ENCODE results near the gene LRRC52. TPM values are rescaled to one million over a fixed set of nuclear protein-coding genes. Genes with fewer than 3 reads are reported as not detected.
A peak's percentile ranks its signal among the peaks of the same experiment; 100 is the strongest.

The LRRC52 gene
- total RNA-seq, 4 donors from 2014 or later: 0.27 TPM; not detected in 3

DNA sequence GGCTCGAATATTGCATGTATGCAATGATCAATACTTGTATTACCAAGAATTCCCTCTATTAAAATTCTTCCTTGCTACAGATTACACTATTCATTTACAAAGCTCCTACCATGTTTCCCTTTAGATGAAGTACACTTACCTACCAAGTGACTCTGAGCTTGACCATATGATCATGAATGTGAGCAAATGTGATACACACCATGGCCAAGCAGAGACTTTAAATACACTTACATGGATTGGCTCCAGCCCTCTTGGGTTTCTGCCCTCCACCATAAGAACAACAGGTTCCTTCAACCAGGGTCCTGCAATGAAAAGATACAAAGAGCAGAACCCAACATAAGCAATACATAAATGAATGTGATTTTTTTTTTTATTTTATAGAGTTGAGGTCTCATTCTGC is 30.0 kb downstream of the LRRC52 start:
- H3K36me3 ChIP-seq: no peaks in the 10 kb centered on the region
- no peaks in the 10 kb centered on the region for H3K27me3 ChIP-seq
- no peak for DNase-seq
- no peak overlapping the region for H3K27ac ChIP-seq
- no peak for TF ChIP-seq POLR2A (IDR thresholded peaks at IDR 0.05)
- intact Hi-C loops (cut with DNase I): no loop called here
- no peak overlapping the region for H3K4me3 ChIP-seq (replicated peaks in 1 of 3)
- 93 to 95% methylated on average over 1 of the region's 1 CpG for WGBS, 2 donors
- H3K4me1 ChIP-seq: peaks cover 0 to 8% of the 10 kb centered on the region in 2 donors
- H3K9me3 ChIP-seq: no peaks in the 10 kb centered on the region

DNA sequence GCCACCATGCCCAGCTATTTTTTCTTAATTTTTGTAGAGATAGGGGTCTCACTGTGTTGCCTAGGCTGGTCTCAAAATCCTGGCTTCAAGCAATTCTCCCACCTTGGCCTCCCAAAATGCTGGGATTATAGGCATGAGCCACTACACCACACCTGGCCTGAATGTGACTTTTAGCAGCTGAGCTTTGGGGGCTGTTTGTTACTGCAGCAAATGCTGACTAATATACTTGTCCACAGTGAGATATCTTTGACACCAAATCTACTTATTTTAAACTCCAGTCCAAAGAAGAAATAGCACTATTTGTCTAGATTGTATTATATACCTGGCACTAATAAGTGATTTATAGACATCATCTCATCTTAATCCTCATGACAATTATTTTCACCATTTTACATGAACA is 30.5 kb downstream of the LRRC52 start:
- H3K9me3 ChIP-seq: no peaks in the 10 kb centered on the region
- TF ChIP-seq POLR2A (IDR thresholded peaks at IDR 0.05): no peak
- TF ChIP-seq, protein P1, sequence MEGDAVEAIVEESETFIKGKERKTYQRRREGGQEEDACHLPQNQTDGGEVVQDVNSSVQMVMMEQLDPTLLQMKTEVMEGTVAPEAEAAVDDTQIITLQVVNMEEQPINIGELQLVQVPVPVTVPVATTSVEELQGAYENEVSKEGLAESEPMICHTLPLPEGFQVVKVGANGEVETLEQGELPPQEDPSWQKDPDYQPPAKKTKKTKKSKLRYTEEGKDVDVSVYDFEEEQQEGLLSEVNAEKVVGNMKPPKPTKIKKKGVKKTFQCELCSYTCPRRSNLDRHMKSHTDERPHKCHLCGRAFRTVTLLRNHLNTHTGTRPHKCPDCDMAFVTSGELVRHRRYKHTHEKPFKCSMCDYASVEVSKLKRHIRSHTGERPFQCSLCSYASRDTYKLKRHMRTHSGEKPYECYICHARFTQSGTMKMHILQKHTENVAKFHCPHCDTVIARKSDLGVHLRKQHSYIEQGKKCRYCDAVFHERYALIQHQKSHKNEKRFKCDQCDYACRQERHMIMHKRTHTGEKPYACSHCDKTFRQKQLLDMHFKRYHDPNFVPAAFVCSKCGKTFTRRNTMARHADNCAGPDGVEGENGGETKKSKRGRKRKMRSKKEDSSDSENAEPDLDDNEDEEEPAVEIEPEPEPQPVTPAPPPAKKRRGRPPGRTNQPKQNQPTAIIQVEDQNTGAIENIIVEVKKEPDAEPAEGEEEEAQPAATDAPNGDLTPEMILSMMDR (IDR thresholded peaks at IDR 0.05): no peak
- DNase-seq: no peak
- no peak overlapping the region for H3K4me3 ChIP-seq (replicated peaks in 1 of 3)
- no peak overlapping the region for H3K27ac ChIP-seq
- no peaks in the 10 kb centered on the region for H3K36me3 ChIP-seq
- intact Hi-C loops (cut with DNase I): no loop called here
- H3K4me1 ChIP-seq: peaks cover 0 to 8% of the 10 kb centered on the region in 2 donors
- H3K27me3 ChIP-seq: no peaks in the 10 kb centered on the region

GRCh38 chr1:165575468-165576099 is 31.8 kb downstream of the LRRC52 start:
- no peaks in the 10 kb centered on the region for H3K9me3 ChIP-seq
- TF ChIP-seq, protein P1 (IDR thresholded peaks at IDR 0.05): no peak
- no peak for TF ChIP-seq POLR2A (IDR thresholded peaks at IDR 0.05)
- H3K36me3 ChIP-seq: no peaks in the 10 kb centered on the region
- peak; percentile 5 to 12 for DNase-seq
- WGBS, 2 donors: 24 to 29% methylated on average over 4 of the region's 4 CpGs
- H3K4me3 ChIP-seq (replicated peaks in 1 of 3): no peak overlapping the region
- no peak overlapping the region for H3K27ac ChIP-seq
- peaks cover 0 to 8% of the 10 kb centered on the region in 2 donors for H3K4me1 ChIP-seq
- intact Hi-C loops (cut with DNase I): no loop called here
- H3K27me3 ChIP-seq: no peaks in the 10 kb centered on the region

GRCh38 chr1:165576536-165576935 is 32.7 kb downstream of the LRRC52 start:
- H3K4me1 ChIP-seq: peaks cover 0 to 8% of the 10 kb centered on the region in 2 donors
- H3K27ac ChIP-seq: no peak overlapping the region
- WGBS, 2 donors: 80 to 85% methylated on average over 2 of the region's 2 CpGs
- no peaks in the 10 kb centered on the region for H3K36me3 ChIP-seq
- no peaks in the 10 kb centered on the region for H3K27me3 ChIP-seq
- H3K4me3 ChIP-seq (replicated peaks in 1 of 3): no peak overlapping the region
- DNase-seq: no peak
- intact Hi-C loops (cut with DNase I): no loop called here
- H3K9me3 ChIP-seq: no peaks in the 10 kb centered on the region
- no peak for TF ChIP-seq POLR2A (IDR thresholded peaks at IDR 0.05)
- TF ChIP-seq, protein P1 (IDR thresholded peaks at IDR 0.05): no peak

DNA sequence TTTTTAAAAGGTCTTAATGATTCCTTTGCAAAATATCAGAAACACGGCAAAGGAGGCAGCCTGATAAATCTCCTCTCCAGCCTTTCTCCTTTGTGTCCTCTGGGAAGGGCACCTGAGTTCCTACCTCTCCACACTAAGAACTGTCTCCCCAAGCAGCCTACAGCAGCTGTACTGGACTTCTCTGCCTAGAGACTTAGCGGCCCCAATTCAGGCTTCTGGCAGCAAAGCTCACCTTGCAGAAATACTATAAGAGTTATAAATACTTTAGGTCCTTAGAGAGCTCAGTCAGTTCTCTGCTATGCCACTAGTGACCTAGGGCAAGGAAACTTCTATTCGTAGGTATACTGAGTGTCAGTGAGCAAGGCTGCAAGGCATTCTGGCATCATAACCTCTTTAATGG is 33.9 kb downstream of the LRRC52 start:
- no peak for DNase-seq
- intact Hi-C loops (cut with DNase I): no loop called here
- TF ChIP-seq, protein P1 (IDR thresholded peaks at IDR 0.05): no peak
- TF ChIP-seq POLR2A (IDR thresholded peaks at IDR 0.05): no peak
- Histone ChIP-seq H3K27me3 (no peaks in the 10 kb centered on the region), H3K36me3 (no peaks in the 10 kb centered on the region), H3K27ac (no peak overlapping the region), H3K4me1 (peaks cover 0 to 8% of the 10 kb centered on the region in 2 donors), H3K9me3 (no peaks in the 10 kb centered on the region), H3K4me3 (replicated peaks in 1 of 3) (no peak overlapping the region)
- WGBS, 2 donors: 95% methylated on average over 3 of the region's 3 CpGs
